MCF 10A (cell line): ENCODE measurements around the gene AMACR. TPM values are rescaled to one million over a fixed set of nuclear protein-coding genes. Genes with fewer than 3 reads are reported as not detected.

Experiments used
- BruUV-seq: library from RNA; stranded (reverse); fragments of 400-500 nt; replicated peaks from 2 replicates; lab custom pipeline; 2021; lab: Mats Ljungman, UMichigan
- CTCF ChIA-PET: fragments of 300-600 bp; sonication (Branson Sonifier 250); formaldehyde crosslinking; extraction: SDS; loops from one replicate; lab custom pipeline; 2021; ENCODE audit warnings: antibody characterized with exemption, inconsistent platforms; lab: Yijun Ruan, JAX
- POLR2A ChIA-PET: fragments of 300-600, 350-650 bp; sonication (Branson Sonifier 250); formaldehyde crosslinking; extraction: SDS; loops from one replicate; lab custom pipeline; 2020; ENCODE audit warnings: antibody characterized with exemption, inconsistent platforms; lab: Yijun Ruan, JAX
- DNase-seq: peaks from one replicate; pipeline ENCODE4 v3.0.0-alpha.2; 2018; ENCODE audit not compliant: unreplicated experiment
- H3K27ac Mint-ChIP-seq: one replicate; pipeline ENCODE4 v1.8.0; 2022; ENCODE audit warnings: mild to moderate bottlenecking, low read depth, mixed read lengths; ENCODE audit not compliant: unreplicated experiment
- H3K27me3 Mint-ChIP-seq: one replicate; pipeline ENCODE4 v1.8.0; 2022; ENCODE audit warnings: mixed read lengths; ENCODE audit not compliant: insufficient read depth, unreplicated experiment
- H3K36me3 Mint-ChIP-seq: one replicate; pipeline ENCODE4 v1.8.0; 2022; ENCODE audit warnings: mild to moderate bottlenecking, moderate library complexity, mixed read lengths; ENCODE audit not compliant: insufficient read depth, unreplicated experiment
- H3K4me1 Mint-ChIP-seq: one replicate; pipeline ENCODE4 v1.8.0; 2022; ENCODE audit warnings: mixed read lengths; ENCODE audit not compliant: insufficient read depth, unreplicated experiment
- H3K4me3 Mint-ChIP-seq: one replicate; pipeline ENCODE4 v1.8.0; 2022; ENCODE audit warnings: mild to moderate bottlenecking, moderate library complexity, mixed read lengths; ENCODE audit not compliant: unreplicated experiment
- H3K9me3 Mint-ChIP-seq: one replicate; pipeline ENCODE4 v1.8.0; 2022; ENCODE audit warnings: mixed read lengths; ENCODE audit not compliant: unreplicated experiment
- CTCF ChIP-seq: fragments of 200-600 bp; IDR thresholded peaks from one replicate; pipeline ENCODE4 v1.8.0; 2022; ENCODE audit warnings: antibody characterized with exemption, mild to moderate bottlenecking; ENCODE audit not compliant: unreplicated experiment
- intact Hi-C: fragments of 100-400 bp; cut with micrococcal nuclease; formaldehyde crosslinking; loops from 2 replicates; pipeline ENCODE4 v1.14.1; 2022
- total RNA-seq: library from RNA; stranded (reverse); gene quantifications from 2 replicates; pipeline ENCODE4 v1.2.3, GENCODE V29; 2022

Gene AMACR
- total RNA-seq, 1 experiment from 2014 or later: 7.9 TPM

GRCh38 chr5:34051374-34051980, 43.6 kb upstream of the AMACR start:
- DNase-seq: no peak
- Mint-ChIP-seq H3K4me3 (no peak overlapping the region), H3K27me3 (no peaks in the 10 kb centered on the region), H3K4me1 (peaks cover 10% of the 10 kb centered on the region), H3K9me3 (no peaks in the 10 kb centered on the region), H3K27ac (no peak overlapping the region), H3K36me3 (peaks cover 6% of the 10 kb centered on the region)
- ChIA-PET POLR2A (no interaction called here), CTCF (no interaction called here)
- no peak for TF ChIP-seq CTCF
- BruUV-seq: no TSS peak
- intact Hi-C loops: no loop called here

DNA sequence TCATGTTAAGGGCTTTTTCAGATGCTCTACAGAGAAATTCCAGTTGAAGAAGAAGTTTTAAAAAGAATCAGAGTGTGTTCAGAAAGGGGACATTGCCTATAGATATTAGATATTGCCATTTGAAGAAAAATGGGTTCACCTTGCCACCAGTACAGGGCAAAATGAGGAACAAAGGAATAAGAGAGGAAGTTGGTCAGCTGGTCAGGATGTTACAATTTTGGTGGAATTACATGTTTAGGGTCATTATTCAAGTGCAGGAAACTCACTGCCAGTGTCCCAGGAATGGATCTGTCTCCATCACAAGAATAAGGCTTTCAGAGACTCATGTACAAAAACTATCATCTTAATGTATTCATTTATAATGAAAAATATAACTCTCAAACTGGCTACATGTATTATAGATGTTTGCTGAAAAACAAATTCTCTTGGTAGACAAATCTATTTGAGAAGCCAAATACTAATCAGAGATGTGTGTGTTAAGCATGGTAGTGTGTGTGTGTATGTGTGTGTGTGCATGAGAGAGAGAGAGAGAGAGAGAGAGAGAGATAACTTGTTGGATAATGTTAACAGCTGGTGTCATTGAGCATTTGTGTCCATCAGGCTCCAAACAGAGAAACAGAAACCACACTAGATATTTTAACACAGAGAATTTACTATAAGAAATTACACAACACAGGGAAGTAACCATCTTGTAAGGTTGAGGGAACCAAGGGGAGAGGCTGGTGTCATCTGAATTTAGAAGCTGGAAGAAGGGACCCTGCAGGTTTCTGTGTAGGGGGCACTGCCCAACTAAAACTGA, 40.1 kb upstream of the AMACR start:
- ChIA-PET POLR2A (no interaction called here), CTCF (interaction anchor here (0.5 to 1.1 kb wide), 3 partner anchors 8 to 436 kb away, joined by 3 to 4 read pairs (median 3); no protein-coding TSS in a partner anchor)
- BruUV-seq: no TSS peak
- peaks cover 6% of the 10 kb centered on the region for H3K36me3 Mint-ChIP-seq
- TF ChIP-seq CTCF: no peak
- intact Hi-C loops: no loop called here
- H3K4me1 Mint-ChIP-seq: no peaks in the 10 kb centered on the region
- no peak overlapping the region for H3K4me3 Mint-ChIP-seq
- no peaks in the 10 kb centered on the region for H3K27me3 Mint-ChIP-seq
- no peaks in the 10 kb centered on the region for H3K9me3 Mint-ChIP-seq
- H3K27ac Mint-ChIP-seq: no peak overlapping the region
- no peak for DNase-seq

GRCh38 chr5:34047143-34047542, 39.3 kb upstream of the AMACR start:
- no peaks in the 10 kb centered on the region for H3K27me3 Mint-ChIP-seq
- no peak overlapping the region for H3K4me3 Mint-ChIP-seq
- POLR2A ChIA-PET: no interaction called here
- H3K27ac Mint-ChIP-seq: no peak overlapping the region
- peaks cover 6% of the 10 kb centered on the region for H3K36me3 Mint-ChIP-seq
- H3K9me3 Mint-ChIP-seq: no peaks in the 10 kb centered on the region
- no peaks in the 10 kb centered on the region for H3K4me1 Mint-ChIP-seq
- intact Hi-C loops: no loop called here
- TF ChIP-seq CTCF: no peak
- DNase-seq: no peak
- no TSS peak for BruUV-seq
- CTCF ChIA-PET: interaction anchor here (0.5 kb wide), 1 partner anchor 437 kb away, joined by 4 read pairs; no protein-coding TSS in a partner anchor

DNA sequence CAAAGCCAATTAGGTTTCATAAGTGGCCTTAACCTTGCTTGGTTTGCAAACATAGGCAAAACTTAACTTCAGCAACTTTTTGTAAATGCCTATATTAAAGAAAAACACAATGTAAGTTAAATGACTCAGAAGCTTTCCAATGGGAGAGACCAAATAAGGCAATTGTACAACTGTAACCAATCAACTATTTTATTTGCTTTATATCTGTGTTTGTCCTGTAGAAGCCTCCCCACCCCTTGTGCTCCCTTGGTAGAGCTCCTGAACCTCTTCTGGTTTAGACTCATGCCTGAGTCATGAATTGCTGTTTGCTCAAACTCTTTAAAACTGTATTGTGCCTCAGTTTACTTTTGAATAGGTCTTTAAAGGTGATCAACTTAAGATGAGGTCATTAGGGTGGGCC, 38.1 kb upstream of the AMACR start:
- POLR2A ChIA-PET: interaction anchor here (1.9 kb wide), 1 partner anchor 7 kb away, joined by 5 read pairs; no protein-coding TSS in a partner anchor
- H3K27ac Mint-ChIP-seq: no peak overlapping the region
- H3K4me3 Mint-ChIP-seq: no peak overlapping the region
- TF ChIP-seq CTCF: no peak
- H3K36me3 Mint-ChIP-seq: peaks cover 6% of the 10 kb centered on the region
- no peaks in the 10 kb centered on the region for H3K4me1 Mint-ChIP-seq
- no peaks in the 10 kb centered on the region for H3K9me3 Mint-ChIP-seq
- no TSS peak for BruUV-seq
- no peak for DNase-seq
- no peaks in the 10 kb centered on the region for H3K27me3 Mint-ChIP-seq
- intact Hi-C loops: no loop called here
- CTCF ChIA-PET: no interaction called here
